A549 (cell line): Measurements from ENCODE around the gene DPEP1.

Experiments used
- CHD4 ChIP-seq: fragments of 200-600 bp; sonication (generic); IDR thresholded peaks from 2 replicates; pipeline ENCODE4 v1.6.1; 2016; ENCODE audit warnings: antibody characterized with exemption, mild to moderate bottlenecking, borderline replicate concordance
- CTCF ChIP-seq: fragments of >200 bp; sonication (Bioruptor Twin); formaldehyde crosslinking; IDR thresholded peaks from 3 replicates; pipeline ENCODE4 v1.5.1; 2016
- MAX ChIP-seq: IDR thresholded peaks from 2 replicates; pipeline ENCODE4 v1.6.1; 2012
- PHF8 ChIP-seq: fragments of 200-600 bp; sonication (generic); IDR thresholded peaks from 2 replicates; pipeline ENCODE4 v1.6.1; 2016; ENCODE audit warnings: low read depth, mild to moderate bottlenecking, antibody characterized with exemption, moderate library complexity, borderline replicate concordance
- POLR2A ChIP-seq: IDR thresholded peaks from 2 replicates; pipeline ENCODE4 v1.6.1; 2012; ENCODE audit warnings: mild to moderate bottlenecking, low read length
- RARB ChIP-seq: fragments of 250-450 bp; sonication (Bioruptor Pico); IDR thresholded peaks from 2 replicates; pipeline ENCODE4 v1.8.0; 2021; ENCODE audit warnings: mild to moderate bottlenecking, moderate library complexity
- RCOR1 ChIP-seq: fragments of 150-350 bp; IDR thresholded peaks from 2 replicates; pipeline ENCODE4 v1.6.1; 2014; ENCODE audit warnings: antibody characterized with exemption, low read length, low read depth
- REST ChIP-seq: fragments of 200-600 bp; sonication (generic); IDR thresholded peaks from 2 replicates; pipeline ENCODE4 v1.6.1; 2016; ENCODE audit warnings: antibody characterized with exemption, mild to moderate bottlenecking, moderate library complexity

GRCh38 chr16:89581861-89582563 lies 31.4 kb upstream of the DPEP1 start:
- TF ChIP-seq CTCF = no peak
- no peak for TF ChIP-seq RARB (CRISPR knock-in tag)
- TF ChIP-seq CHD4 = no peak
- no peak for TF ChIP-seq RCOR1
- TF ChIP-seq REST = no peak
- TF ChIP-seq PHF8 = no peak
- no peak for TF ChIP-seq MAX
- TF ChIP-seq POLR2A = no peak
